BLaER1 (cell line): ENCODE results near the gene S100A5.
"Not testable (repeated sequence)": the region's sequence is repeated elsewhere in the genome, so short reads cannot be mapped to it uniquely, and the experiment has no call there.

Experiments
- H3K27ac ChIP-seq: shearing (Covaris generic); formaldehyde crosslinking; 2 replicates; pipeline ENCODE4 v1.8.1; 2022
- H3K27me3 ChIP-seq: shearing (Covaris generic); formaldehyde crosslinking; 2 replicates; pipeline ENCODE4 v1.8.1; 2022
- H3K36me3 ChIP-seq: shearing (Covaris generic); formaldehyde crosslinking; 2 replicates; pipeline ENCODE4 v1.8.1; 2022
- H3K4me1 ChIP-seq: shearing (Covaris generic); formaldehyde crosslinking; 2 replicates; pipeline ENCODE4 v1.8.1; 2022
- H3K4me2 ChIP-seq: shearing (Covaris generic); formaldehyde crosslinking; 2 replicates; pipeline ENCODE4 v1.8.1; 2022
- H3K4me3 ChIP-seq: shearing (Covaris generic); formaldehyde crosslinking; 2 replicates; pipeline ENCODE4 v1.8.1; 2022
- H3K9ac ChIP-seq: shearing (Covaris generic); formaldehyde crosslinking; 2 replicates; pipeline ENCODE4 v1.8.1; 2022
- H3K9me3 ChIP-seq: shearing (Covaris generic); formaldehyde crosslinking; 2 replicates; pipeline ENCODE4 v1.8.1; 2022
- H4K20me1 ChIP-seq: shearing (Covaris generic); formaldehyde crosslinking; 2 replicates; pipeline ENCODE4 v1.8.1; 2022
- Cebpa-rat ChIP-seq: shearing (Covaris generic); IDR thresholded peaks from 2 replicates; pipeline ENCODE4 v1.8.1; 2022

S100A5 gene

DNA sequence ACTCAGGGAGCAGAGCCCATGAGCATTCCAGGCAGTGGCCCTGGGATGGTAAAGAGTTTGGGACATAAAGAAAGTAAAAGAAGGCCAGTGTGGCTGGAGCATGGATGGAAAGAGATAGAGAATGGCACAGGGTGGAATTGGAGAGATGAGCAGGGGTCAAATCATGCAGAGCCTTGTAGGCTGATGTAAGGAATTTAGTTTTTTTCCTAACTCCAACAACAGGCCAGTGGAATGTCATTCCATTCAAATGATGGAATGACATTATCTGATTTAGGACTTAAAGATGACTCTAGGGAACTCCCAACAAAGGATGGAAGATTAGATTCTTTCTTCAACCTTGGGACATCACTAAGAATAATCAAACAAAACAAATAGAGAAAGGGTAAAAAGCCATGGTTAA lies 37.8 kb upstream of the S100A5 start:
- no peak overlapping the region for H3K4me3 ChIP-seq
- H3K27ac ChIP-seq: no peak overlapping the region
- no peaks in the 10 kb centered on the region for H3K27me3 ChIP-seq
- no peak for TF ChIP-seq Cebpa-rat
- no peak overlapping the region for H3K4me2 ChIP-seq
- H3K36me3 ChIP-seq: no peaks in the 10 kb centered on the region
- no peak overlapping the region for H3K9ac ChIP-seq
- no peaks in the 10 kb centered on the region for H4K20me1 ChIP-seq
- peaks cover 15% of the 10 kb centered on the region for H3K4me1 ChIP-seq
- peaks cover 6% of the 10 kb centered on the region for H3K9me3 ChIP-seq

DNA sequence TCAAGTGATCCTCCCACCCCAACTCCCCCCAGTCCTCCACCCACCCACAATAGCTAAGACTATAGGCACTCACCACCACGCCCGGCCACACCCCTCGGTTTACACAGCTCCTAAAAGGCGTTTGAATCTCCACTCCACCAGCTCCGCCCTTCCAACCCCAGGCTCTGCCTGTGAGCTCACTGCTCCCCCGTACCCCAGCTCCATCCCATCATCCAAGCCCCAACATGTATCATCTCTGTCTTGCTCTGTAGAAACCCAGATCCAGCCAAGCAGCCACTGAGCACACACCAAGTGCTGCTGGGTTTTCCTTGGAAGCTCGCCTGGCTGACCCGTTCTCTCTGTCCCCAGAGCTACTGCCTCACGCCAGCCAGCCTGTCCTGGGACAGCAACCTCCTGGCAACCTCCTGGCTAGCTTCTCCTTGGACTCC lies 36.9 kb upstream of the S100A5 start:
- Histone ChIP-seq H4K20me1 (no peaks in the 10 kb centered on the region), H3K4me1 (peaks cover 24% of the 10 kb centered on the region), H3K4me3 (no peak overlapping the region), H3K27me3 (no peaks in the 10 kb centered on the region), H3K36me3 (no peaks in the 10 kb centered on the region), H3K9ac (0 out of 2 replicates have a peak overlapping the region, but pooled peaks have one; percentile 7), H3K27ac (no peak overlapping the region), H3K9me3 (peaks cover 6% of the 10 kb centered on the region), H3K4me2 (no peak overlapping the region)
- no peak for TF ChIP-seq Cebpa-rat

DNA sequence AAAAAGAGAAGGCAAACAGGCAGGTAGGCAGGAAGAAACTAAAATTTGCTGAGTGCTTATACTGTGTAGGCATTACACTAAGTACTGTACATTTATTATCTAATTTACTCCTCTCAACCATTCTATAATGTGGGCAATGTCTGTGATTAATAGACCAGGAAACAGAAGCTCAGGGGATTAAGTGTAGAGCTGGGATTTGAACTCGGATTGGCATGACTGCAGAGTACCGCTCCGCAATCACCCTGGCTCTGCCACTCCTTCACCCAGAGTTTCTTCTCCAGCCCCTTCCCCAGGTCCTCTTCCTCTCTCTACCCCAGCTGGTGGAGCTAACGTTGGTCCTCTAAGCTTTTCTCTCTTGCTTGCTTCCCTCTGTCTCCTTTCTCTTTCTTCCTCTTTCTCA lies 36.4 kb upstream of the S100A5 start:
- no peak overlapping the region for H3K9ac ChIP-seq
- H3K4me2 ChIP-seq: peak overlapping the region; percentile 46
- H3K27me3 ChIP-seq: no peaks in the 10 kb centered on the region
- no peaks in the 10 kb centered on the region for H3K36me3 ChIP-seq
- no peaks in the 10 kb centered on the region for H4K20me1 ChIP-seq
- no peak overlapping the region for H3K27ac ChIP-seq
- no peak overlapping the region for H3K4me3 ChIP-seq
- H3K9me3 ChIP-seq: peaks cover 6% of the 10 kb centered on the region
- H3K4me1 ChIP-seq: peaks cover 29% of the 10 kb centered on the region
- no peak for TF ChIP-seq Cebpa-rat

DNA sequence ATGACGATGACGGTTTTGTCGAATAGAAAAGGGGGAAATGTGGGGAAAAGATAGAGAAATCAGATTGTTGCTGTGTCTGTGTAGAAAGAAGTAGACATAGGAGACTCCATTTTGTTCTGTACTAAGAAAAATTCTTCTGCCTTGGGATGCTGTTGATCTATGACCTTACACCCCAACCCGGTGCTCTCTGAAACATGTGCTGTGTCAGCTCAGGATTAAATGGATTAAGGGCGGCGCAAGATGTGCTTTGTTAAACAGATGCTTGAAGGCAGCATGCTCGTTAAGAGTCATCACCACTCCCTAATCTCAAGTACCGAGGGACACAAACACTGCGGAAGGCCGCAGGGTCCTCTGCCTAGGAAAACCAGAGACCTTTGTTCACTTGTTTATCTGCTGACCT lies 34.8 kb upstream of the S100A5 start:
- not testable (repeated sequence) for H3K4me3 ChIP-seq, H3K36me3 ChIP-seq, H3K4me2 ChIP-seq, H3K27ac ChIP-seq, H4K20me1 ChIP-seq, H3K27me3 ChIP-seq, H3K9ac ChIP-seq, H3K9me3 ChIP-seq
- peaks cover 31% of the 10 kb centered on the region for H3K4me1 ChIP-seq

DNA sequence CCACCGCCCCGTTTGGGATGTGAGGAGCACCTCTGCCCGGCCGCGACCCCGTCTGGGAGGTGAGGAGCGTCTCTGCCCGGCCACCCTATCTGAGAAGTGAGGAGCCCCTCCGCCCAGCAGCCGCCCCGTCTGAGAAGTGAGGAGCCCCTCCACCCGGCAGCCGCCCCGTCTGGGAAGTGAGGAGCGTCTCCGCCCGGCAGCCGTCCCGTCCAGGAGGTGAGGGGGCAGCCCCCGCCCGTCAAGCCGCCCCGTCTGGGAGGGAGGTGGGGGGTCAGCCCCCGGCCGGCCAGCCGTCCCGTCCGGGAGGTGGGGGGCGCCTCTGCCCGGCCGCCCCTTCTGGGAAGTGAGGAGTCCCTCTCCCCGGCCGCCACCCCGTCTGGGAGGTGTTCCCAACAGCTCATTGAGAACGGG lies 34.4 kb upstream of the S100A5 start:
- not testable (repeated sequence) for H3K27ac ChIP-seq, H3K36me3 ChIP-seq, H3K4me2 ChIP-seq, H4K20me1 ChIP-seq, H3K9ac ChIP-seq, H3K4me3 ChIP-seq, H3K27me3 ChIP-seq, H3K9me3 ChIP-seq
- peaks cover 31% of the 10 kb centered on the region for H3K4me1 ChIP-seq

DNA sequence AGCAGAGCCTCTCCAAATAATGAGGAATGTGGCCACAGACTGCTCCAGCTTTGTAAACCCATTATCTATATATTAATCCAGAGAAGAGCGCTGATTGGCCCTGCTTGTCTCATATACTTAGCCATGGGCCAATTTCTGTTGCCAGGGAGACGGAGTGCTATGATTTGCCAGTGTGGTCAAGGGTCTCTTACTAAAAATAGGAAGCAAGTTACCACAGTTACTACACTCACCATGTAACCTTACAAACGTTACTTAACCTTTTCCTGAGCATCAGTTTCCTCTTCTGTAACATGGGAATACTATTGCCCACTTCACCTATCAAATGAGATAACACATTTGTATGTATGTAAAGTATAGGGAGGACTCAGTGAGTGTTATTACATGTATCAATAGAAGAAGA lies 32.6 kb upstream of the S100A5 start:
- Histone ChIP-seq H3K27me3 (no peaks in the 10 kb centered on the region), H3K36me3 (no peaks in the 10 kb centered on the region), H3K4me3 (no peak overlapping the region), H3K27ac (no peak overlapping the region), H4K20me1 (no peaks in the 10 kb centered on the region), H3K9ac (no peak overlapping the region), H3K9me3 (peaks cover 6% of the 10 kb centered on the region), H3K4me1 (peaks cover 38% of the 10 kb centered on the region), H3K4me2 (peak overlapping the region; percentile 71)
- no peak for TF ChIP-seq Cebpa-rat

DNA sequence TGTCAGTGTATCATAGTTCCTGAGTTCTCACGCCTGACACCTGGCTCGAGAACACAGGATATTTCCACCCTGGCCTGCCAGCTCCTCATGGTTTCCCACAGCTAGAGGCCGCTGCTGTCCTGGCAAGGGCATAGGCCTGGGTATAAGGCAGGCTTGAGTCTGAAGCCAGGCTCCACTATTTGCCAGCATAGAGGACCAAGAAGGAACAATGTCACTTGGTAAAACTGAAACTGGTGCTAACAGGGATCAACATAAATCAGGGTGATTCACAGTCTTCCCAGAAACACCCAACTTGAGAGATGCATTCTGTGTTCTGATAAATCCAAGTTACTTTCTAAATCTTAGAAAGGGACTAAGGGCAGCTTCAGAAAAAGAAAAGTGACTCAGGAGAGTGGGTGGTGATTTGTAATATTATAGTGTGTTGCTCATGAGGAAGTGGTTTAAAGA lies 31.9 kb upstream of the S100A5 start:
- H3K36me3 ChIP-seq: no peaks in the 10 kb centered on the region
- H3K27ac ChIP-seq: no peak overlapping the region
- H3K4me3 ChIP-seq: no peak overlapping the region
- peak overlapping the region; percentile 71 for H3K4me2 ChIP-seq
- TF ChIP-seq Cebpa-rat: no peak
- H3K4me1 ChIP-seq: peaks cover 46% of the 10 kb centered on the region
- H3K9me3 ChIP-seq: peaks cover 6% of the 10 kb centered on the region
- H3K9ac ChIP-seq: no peak overlapping the region
- H3K27me3 ChIP-seq: no peaks in the 10 kb centered on the region
- no peaks in the 10 kb centered on the region for H4K20me1 ChIP-seq

DNA sequence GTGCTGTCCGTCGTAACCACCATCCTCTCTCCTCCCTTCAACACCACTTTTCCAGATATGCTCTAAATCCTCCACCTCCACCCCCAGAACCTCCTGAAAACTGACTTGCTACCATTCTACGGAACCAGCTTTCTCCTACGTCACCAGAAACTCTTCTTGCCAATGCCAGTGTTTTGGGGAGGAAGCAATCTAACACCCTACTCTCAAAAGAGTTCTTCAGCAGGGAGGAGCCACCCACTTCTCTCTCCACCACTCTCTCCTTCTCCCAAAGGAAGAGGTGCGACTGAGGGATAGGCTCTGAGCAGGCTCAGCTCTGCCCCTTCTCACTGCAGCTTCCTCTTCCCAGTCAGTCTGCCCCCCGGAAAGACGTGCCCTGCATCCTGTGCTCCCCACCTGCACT lies 31.0 kb upstream of the S100A5 start:
- Histone ChIP-seq H3K36me3 (no peaks in the 10 kb centered on the region), H3K4me1 (peaks cover 48% of the 10 kb centered on the region), H3K27me3 (no peaks in the 10 kb centered on the region), H3K4me2 (no peak overlapping the region), H3K27ac (no peak overlapping the region), H3K9ac (no peak overlapping the region), H4K20me1 (no peaks in the 10 kb centered on the region), H3K4me3 (no peak overlapping the region), H3K9me3 (peaks cover 6% of the 10 kb centered on the region)
- no peak for TF ChIP-seq Cebpa-rat

DNA sequence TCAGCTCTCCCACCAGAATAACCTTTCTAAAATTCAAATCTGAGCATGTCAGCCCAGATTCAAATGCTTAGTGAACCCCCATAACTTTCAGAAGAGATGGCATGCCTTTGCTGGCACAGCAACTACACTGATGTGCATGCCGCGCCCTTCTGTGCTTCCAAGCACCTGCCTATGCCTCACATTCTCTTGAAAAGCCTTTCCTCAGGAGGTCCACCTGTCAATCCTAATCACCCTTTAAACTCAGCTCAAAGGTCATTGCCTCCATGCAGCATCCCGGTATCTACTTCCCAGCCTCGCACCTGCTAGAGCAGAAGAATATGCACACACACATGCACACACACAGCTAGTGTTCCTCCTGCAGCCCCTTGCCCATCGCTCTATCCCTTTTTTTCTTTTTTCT lies 30.1 kb upstream of the S100A5 start:
- TF ChIP-seq Cebpa-rat: no peak
- peaks cover 54% of the 10 kb centered on the region for H3K4me1 ChIP-seq
- no peak overlapping the region for H3K4me2 ChIP-seq
- H3K9ac ChIP-seq: no peak overlapping the region
- no peaks in the 10 kb centered on the region for H3K36me3 ChIP-seq
- no peaks in the 10 kb centered on the region for H3K27me3 ChIP-seq
- no peaks in the 10 kb centered on the region for H4K20me1 ChIP-seq
- no peak overlapping the region for H3K4me3 ChIP-seq
- peaks cover 6% of the 10 kb centered on the region for H3K9me3 ChIP-seq
- H3K27ac ChIP-seq: no peak overlapping the region

DNA sequence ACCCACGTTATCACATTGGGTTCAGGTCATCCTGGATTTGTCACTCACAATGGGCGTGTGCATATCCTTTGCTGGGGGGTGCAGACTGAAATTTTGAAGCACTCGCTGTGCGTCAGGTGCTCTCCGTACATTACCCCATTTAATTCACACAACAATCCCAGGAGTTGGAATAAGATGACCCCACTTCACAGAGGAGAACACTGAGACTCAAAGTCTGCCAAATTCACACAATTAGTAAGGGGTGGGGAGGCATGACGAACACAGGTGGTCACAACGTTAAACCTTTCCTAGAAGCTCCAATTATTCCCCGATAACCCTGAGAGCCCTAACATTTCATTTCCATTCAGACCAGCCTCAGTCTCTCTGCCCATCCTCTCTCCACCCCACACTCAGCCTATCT lies 28.7 kb upstream of the S100A5 start:
- Histone ChIP-seq H3K4me2 (no peak overlapping the region), H3K9me3 (no peaks in the 10 kb centered on the region), H3K36me3 (no peaks in the 10 kb centered on the region), H3K27ac (no peak overlapping the region), H4K20me1 (no peaks in the 10 kb centered on the region), H3K4me1 (peaks cover 66% of the 10 kb centered on the region), H3K27me3 (no peaks in the 10 kb centered on the region), H3K9ac (no peak overlapping the region), H3K4me3 (no peak overlapping the region)
- no peak for TF ChIP-seq Cebpa-rat

DNA sequence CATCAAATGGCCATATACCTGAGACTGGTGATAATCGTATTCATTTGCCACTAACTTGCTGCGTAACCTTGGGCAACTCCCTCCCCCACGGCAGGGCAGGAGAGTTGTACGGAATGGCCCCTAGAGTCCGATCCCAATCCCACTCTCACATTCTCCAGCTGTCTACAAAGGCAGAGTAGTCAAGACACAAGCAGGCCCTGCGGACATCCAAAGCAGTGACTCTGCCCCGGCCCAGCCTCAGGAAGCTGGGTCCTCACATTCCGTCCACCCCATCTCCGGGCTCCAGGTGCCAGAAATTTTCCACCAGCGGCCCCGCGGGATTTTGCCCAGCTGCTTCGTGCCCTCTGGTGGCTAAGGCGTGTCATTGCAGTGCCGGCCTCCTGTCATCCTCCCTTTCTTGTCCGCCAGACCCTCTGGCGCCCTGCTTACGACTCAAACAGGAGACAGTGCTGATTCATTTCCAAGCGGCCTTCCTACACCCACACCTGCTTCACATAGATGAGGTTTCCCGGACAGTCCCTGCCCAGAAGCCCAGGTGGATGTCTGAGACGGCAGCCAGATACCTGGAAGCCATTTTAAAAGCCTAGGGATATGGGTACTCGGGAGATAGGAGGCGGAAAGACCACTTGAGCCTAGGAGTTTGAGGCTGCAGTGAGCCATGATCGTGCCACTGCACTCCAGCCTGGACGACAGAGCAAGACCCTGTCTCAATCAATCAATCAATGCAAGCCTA lies 27.8 kb upstream of the S100A5 start:
- peaks cover 68% of the 10 kb centered on the region for H3K4me1 ChIP-seq
- H3K9ac ChIP-seq: peak overlapping the region; percentile 76
- no peaks in the 10 kb centered on the region for H3K36me3 ChIP-seq
- no peak for TF ChIP-seq Cebpa-rat
- H3K9me3 ChIP-seq: no peaks in the 10 kb centered on the region
- H3K4me2 ChIP-seq: peak overlapping the region; percentile 100
- no peaks in the 10 kb centered on the region for H4K20me1 ChIP-seq
- peak overlapping the region; percentile 87 for H3K27ac ChIP-seq
- H3K4me3 ChIP-seq: peak overlapping the region; percentile 61
- H3K27me3 ChIP-seq: no peaks in the 10 kb centered on the region
